GM23338 (cell line): ENCODE measurements around the gene KCNJ13. TPM values are rescaled to one million over a fixed set of nuclear protein-coding genes. Genes with fewer than 3 reads are reported as not detected.

Source experiments
- ATAC-seq: fragments of 200-7000 bp; cut with Tn5 transposase; 3 replicates; pipeline ENCODE4 v1.9.1; 2020
- DNase-seq: peaks from one replicate; pipeline ENCODE4 v3.0.0-alpha.2; 2015; ENCODE audit warnings: low spot score
- H2AFZ ChIP-seq: fragments of 200-600 bp; sonication (generic); 2 replicates; pipeline ENCODE4 v1.8.0; 2016; ENCODE audit warnings: antibody characterized with exemption, mild to moderate bottlenecking, moderate library complexity
- H3F3A ChIP-seq: fragments of 200-600 bp; sonication (generic); replicated peaks from 2 replicates; pipeline ENCODE4 v1.8.0; 2017; ENCODE audit warnings: antibody characterized with exemption, mixed run types, low read depth
- H3K27ac ChIP-seq: fragments of 200-600 bp; sonication (generic); 2 replicates; pipeline ENCODE4 v1.6.1; 2016; ENCODE audit warnings: low read depth
- H3K27me3 ChIP-seq: fragments of 200-600 bp; sonication (generic); 2 replicates; pipeline ENCODE4 v1.8.0; 2016; ENCODE audit warnings: mild to moderate bottlenecking, mixed run types, moderate library complexity; ENCODE audit not compliant: insufficient read depth
- H3K36me3 ChIP-seq: fragments of 200-600 bp; sonication (generic); 2 replicates; pipeline ENCODE4 v1.8.0; 2016; ENCODE audit warnings: mild to moderate bottlenecking; ENCODE audit not compliant: insufficient read depth
- H3K4me1 ChIP-seq: fragments of 200-600 bp; sonication (generic); 2 replicates; pipeline ENCODE4 v1.8.0; 2016; ENCODE audit warnings: mild to moderate bottlenecking, moderate library complexity; ENCODE audit not compliant: insufficient read depth
- H3K4me2 ChIP-seq: fragments of 200-600 bp; sonication (generic); 2 replicates; pipeline ENCODE4 v1.7.1; 2017; ENCODE audit warnings: mixed run types
- H3K4me3 ChIP-seq: fragments of 200-600 bp; sonication (generic); 2 replicates; pipeline ENCODE4 v1.6.1; 2016; ENCODE audit warnings: mixed run types
- H3K79me2 ChIP-seq: fragments of 200-600 bp; sonication (generic); replicated peaks from 2 replicates; pipeline ENCODE4 v1.8.0; 2017; ENCODE audit warnings: mild to moderate bottlenecking; ENCODE audit not compliant: insufficient read depth
- H3K9me2 ChIP-seq: fragments of 200-600 bp; sonication (generic); 2 replicates; pipeline ENCODE4 v1.8.0; 2017; ENCODE audit not compliant: insufficient read depth
- H4K20me1 ChIP-seq: fragments of 200-600 bp; sonication (generic); replicated peaks from 2 replicates; pipeline ENCODE4 v1.8.0; 2017; ENCODE audit warnings: mild to moderate bottlenecking; ENCODE audit not compliant: insufficient read depth
- H3K27ac Mint-ChIP-seq: 2 replicates; pipeline ENCODE4 v1.8.0; 2020; ENCODE audit warnings: inconsistent platforms, mild to moderate bottlenecking, moderate library complexity, mixed read lengths
- H3K27me3 Mint-ChIP-seq: 3 replicates; pipeline ENCODE4 v1.8.0; 2022; ENCODE audit warnings: low read depth, mild to moderate bottlenecking, moderate library complexity, mixed read lengths, inconsistent platforms; ENCODE audit not compliant: insufficient read depth, poor library complexity
- H3K36me3 Mint-ChIP-seq: 3 replicates; pipeline ENCODE4 v1.8.0; 2021; ENCODE audit warnings: low read depth, mild to moderate bottlenecking, inconsistent platforms, moderate library complexity, mixed read lengths
- H3K4me1 Mint-ChIP-seq: 3 replicates; pipeline ENCODE4 v1.8.0; 2020; ENCODE audit warnings: mild to moderate bottlenecking, inconsistent platforms, mixed read lengths
- H3K4me3 Mint-ChIP-seq: 3 replicates; pipeline ENCODE4 v1.8.0; 2021; ENCODE audit warnings: moderate library complexity, mild to moderate bottlenecking, inconsistent platforms, mixed read lengths
- H3K9me3 Mint-ChIP-seq: 3 replicates; pipeline ENCODE4 v1.8.0; 2020; ENCODE audit warnings: moderate library complexity, mild to moderate bottlenecking, inconsistent platforms, mixed read lengths
- CREB1 ChIP-seq: fragments of 250-450 bp; sonication (Bioruptor Pico); IDR thresholded peaks from 2 replicates; pipeline ENCODE4 v1.5.0; 2020; ENCODE audit warnings: low read depth, mild to moderate bottlenecking, moderate library complexity
- CTCF ChIP-seq, 2 experiments: fragments of 200-600 bp in 1 of 2; sonication (generic) in 1 of 2; conservative IDR thresholded peaks; 2 replicates each; pipeline versions ENCODE4 v1.5.1 to v1.6.1; 2016 to 2017; ENCODE audit warnings: antibody characterized with exemption in 2 of 2, low read depth in 2 of 2, mild to moderate bottlenecking in 2 of 2, moderate library complexity in 1 of 2
- EZH2 ChIP-seq: fragments of 200-600 bp; sonication (generic); IDR thresholded peaks from one replicate; pipeline ENCODE4 v1.8.0; 2017; ENCODE audit warnings: antibody characterized with exemption, mild to moderate bottlenecking, low read depth; ENCODE audit not compliant: unreplicated experiment
- EZH2phosphoT487 ChIP-seq: fragments of 200-600 bp; sonication (generic); IDR thresholded peaks from one replicate; pipeline ENCODE4 v1.8.1; 2018; ENCODE audit warnings: antibody characterized with exemption; ENCODE audit not compliant: unreplicated experiment
- NANOG ChIP-seq: IDR thresholded peaks from 2 replicates; pipeline ENCODE4 v1.6.1; 2016; ENCODE audit warnings: antibody characterized with exemption, borderline replicate concordance
- POLR2AphosphoS5 ChIP-seq: IDR thresholded peaks from 2 replicates; pipeline ENCODE4 v1.6.1; 2016; ENCODE audit warnings: antibody characterized with exemption, low read depth
- STAT1 ChIP-seq: IDR thresholded peaks from one replicate; pipeline ENCODE4 v1.6.1; 2016; ENCODE audit warnings: antibody characterized with exemption; ENCODE audit not compliant: unreplicated experiment
- ZNF114 ChIP-seq: fragments of 250-450 bp; sonication (Bioruptor Pico); IDR thresholded peaks from 2 replicates; pipeline ENCODE4 v1.5.0; 2020; ENCODE audit warnings: mild to moderate bottlenecking, moderate library complexity
- ZNF331 ChIP-seq: fragments of 250-450 bp; sonication (Bioruptor Pico); IDR thresholded peaks from 2 replicates; pipeline ENCODE4 v1.5.0; 2020; ENCODE audit warnings: low read depth, mild to moderate bottlenecking, moderate library complexity
- ZNF462 ChIP-seq: fragments of 250-450 bp; sonication (Bioruptor Pico); IDR thresholded peaks from 2 replicates; pipeline ENCODE4 v1.5.0; 2020; ENCODE audit warnings: mild to moderate bottlenecking, moderate library complexity
- polyA plus RNA-seq: library from polyadenylated mRNA; unstranded; fragments of >200 nt; fragmentation: Nextera tagmentation; extraction: Ambion mirVana; gene quantifications from 2 replicates; pipeline ENCODE4 v1.2.1, GENCODE V29; 2016
- total RNA-seq: library from RNA; depleted of rRNA; stranded (reverse); fragments of >200 nt; shearing (Covaris generic); gene quantifications from 2 replicates; pipeline ENCODE4 v1.2.3, GENCODE V29; 2014

KCNJ13 gene
- total and polyA plus RNA-seq, 2 experiments from 2014 or later: 0.37 TPM; not detected in 1

- Histone ChIP-seq H3K4me1 (no peaks in the 10 kb centered on the region), H3K9me2 (no peaks in the 10 kb centered on the region), H3K27ac (no peak overlapping the region), H3K27me3 (no peaks in the 10 kb centered on the region), H3F3A (no peaks in the 10 kb centered on the region), H4K20me1 (peaks cover 4% of the 10 kb centered on the region; the same call in 1 of the 2 replicates), H3K4me3 (no peak overlapping the region), H3K4me2 (no peak overlapping the region), H2AFZ (no peak overlapping the region), H3K36me3 (peaks cover 22% of the 10 kb centered on the region), H3K79me2 (no peaks in the 10 kb centered on the region)
- Mint-ChIP-seq H3K4me1 (no peaks in the 10 kb centered on the region), H3K27ac (no peak overlapping the region), H3K27me3 (peaks cover 3% of the 10 kb centered on the region), H3K4me3 (no peak overlapping the region), H3K9me3 (no peaks in the 10 kb centered on the region), H3K36me3 (peaks cover 25% of the 10 kb centered on the region)
- DNase-seq: no peak
- TF ChIP-seq POLR2AphosphoS5 (no peak), EZH2phosphoT487 (peak; percentile 32)
- no peak for ATAC-seq
These were observed 11.4 kb upstream of the KCNJ13 start for GRCh38 chr2:232787806-232788205.

- no peak for TF ChIP-seq POLR2AphosphoS5
- TF ChIP-seq EZH2phosphoT487: no peak
- no peak for TF ChIP-seq ZNF114
- TF ChIP-seq STAT1: no peak
- TF ChIP-seq CREB1 (CRISPR knock-in tag): no peak
- TF ChIP-seq ZNF331 (CRISPR knock-in tag): no peak
- TF ChIP-seq EZH2: no peak
- TF ChIP-seq CTCF (conservative IDR thresholded peaks at IDR 0.05; ENCODE audit: low read depth in 2 of 2): no peak
- TF ChIP-seq NANOG: no peak
- H3F3A ChIP-seq: no peaks in the 10 kb centered on the region
- no peaks in the 10 kb centered on the region for H3K4me1 ChIP-seq
- ATAC-seq (no peak), DNase-seq (no peak)
- Mint-ChIP-seq H3K27me3 (peaks cover 3% of the 10 kb centered on the region), H3K4me1 (no peaks in the 10 kb centered on the region), H3K27ac (no peak overlapping the region), H3K4me3 (no peak overlapping the region), H3K36me3 (peaks cover 5% of the 10 kb centered on the region; the same call in 2 of the 3 replicates), H3K9me3 (no peaks in the 10 kb centered on the region; the same call in 2 of the 3 replicates)
- H3K9me2 ChIP-seq: no peaks in the 10 kb centered on the region
- no peak overlapping the region for H3K4me3 ChIP-seq
- peaks cover 4% of the 10 kb centered on the region; the same call in 1 of the 2 replicates for H4K20me1 ChIP-seq
- no peaks in the 10 kb centered on the region for H3K79me2 ChIP-seq
- peaks cover 5% of the 10 kb centered on the region; the same call in 1 of the 2 replicates for H3K36me3 ChIP-seq
- no peak overlapping the region for H3K4me2 ChIP-seq
- H2AFZ ChIP-seq: no peak overlapping the region
- H3K27ac ChIP-seq: no peak overlapping the region
- no peaks in the 10 kb centered on the region for H3K27me3 ChIP-seq
These were observed 6.9 kb upstream of the KCNJ13 start for GRCh38 chr2:232783278-232783677.

GRCh38 chr2:232781765-232782164 lies 5.4 kb upstream of the KCNJ13 start:
- Mint-ChIP-seq H3K27me3 (peaks cover 3% of the 10 kb centered on the region), H3K27ac (peak overlapping the region; percentile 65; the same call in 1 of the 2 replicates), H3K36me3 (no peaks in the 10 kb centered on the region; the same call in 1 of the 3 replicates), H3K9me3 (no peaks in the 10 kb centered on the region; the same call in 2 of the 3 replicates), H3K4me1 (peaks cover under 1% of the 10 kb centered on the region; the same call in 1 of the 3 replicates), H3K4me3 (no peak overlapping the region)
- Histone ChIP-seq H3K36me3 (no peaks in the 10 kb centered on the region), H3K27me3 (no peaks in the 10 kb centered on the region), H2AFZ (no peak overlapping the region), H3F3A (no peaks in the 10 kb centered on the region), H4K20me1 (no peaks in the 10 kb centered on the region), H3K4me2 (no peak overlapping the region), H3K79me2 (no peaks in the 10 kb centered on the region), H3K27ac (no peak overlapping the region), H3K4me3 (no peak overlapping the region), H3K4me1 (no peaks in the 10 kb centered on the region), H3K9me2 (no peaks in the 10 kb centered on the region)
- DNase-seq: no peak
- ATAC-seq: no peak
- TF ChIP-seq STAT1 (no peak), ZNF114 (no peak), ZNF331 (CRISPR knock-in tag) (no peak), ZNF462 (no peak)
